ELR (cell line): ENCODE results near the gene FA2H.
A peak's percentile ranks its signal among the peaks of the same experiment; 100 is the strongest.

ENCODE experiments used
- DNase-seq: peaks from one replicate; pipeline ENCODE4 v3.0.0-alpha.2; 2015; ENCODE audit warnings: low read depth

Gene FA2H

GRCh38 chr16:74744566-74744965 lies 30.1 kb downstream of the FA2H start:
- no peak for DNase-seq

GRCh38 chr16:74743668-74744299 lies 30.8 kb downstream of the FA2H start:
- peak; percentile 90 for DNase-seq

GRCh38 chr16:74743045-74743667 lies 31.5 kb downstream of the FA2H start:
- no peak for DNase-seq

- no peak for DNase-seq
Observed at GRCh38 chr16:74742051-74742481, 32.6 kb downstream of the FA2H start.

GRCh38 chr16:74740795-74741304 lies 33.8 kb downstream of the FA2H start:
- no peak for DNase-seq

DNA sequence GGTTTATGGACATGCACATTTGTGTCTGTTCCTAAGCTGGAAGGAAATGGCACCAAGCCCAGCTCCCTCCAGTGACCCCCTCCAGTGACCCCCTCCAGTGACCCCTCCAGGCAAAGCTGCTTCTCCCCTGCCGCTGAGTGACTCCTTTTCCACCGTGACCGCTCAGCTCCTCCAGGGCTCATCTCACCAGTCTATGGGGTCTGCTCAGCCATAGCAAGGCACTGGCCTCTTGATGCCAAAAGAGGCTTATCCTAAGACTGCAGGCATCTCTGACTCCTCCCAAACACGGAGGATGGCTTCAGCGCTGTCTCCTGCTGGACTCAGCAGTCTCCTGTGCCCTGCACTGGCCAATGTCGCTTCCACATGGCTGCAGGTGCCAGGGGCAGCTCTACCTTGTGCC lies 35.3 kb downstream of the FA2H start:
- DNase-seq, result no peak

DNA sequence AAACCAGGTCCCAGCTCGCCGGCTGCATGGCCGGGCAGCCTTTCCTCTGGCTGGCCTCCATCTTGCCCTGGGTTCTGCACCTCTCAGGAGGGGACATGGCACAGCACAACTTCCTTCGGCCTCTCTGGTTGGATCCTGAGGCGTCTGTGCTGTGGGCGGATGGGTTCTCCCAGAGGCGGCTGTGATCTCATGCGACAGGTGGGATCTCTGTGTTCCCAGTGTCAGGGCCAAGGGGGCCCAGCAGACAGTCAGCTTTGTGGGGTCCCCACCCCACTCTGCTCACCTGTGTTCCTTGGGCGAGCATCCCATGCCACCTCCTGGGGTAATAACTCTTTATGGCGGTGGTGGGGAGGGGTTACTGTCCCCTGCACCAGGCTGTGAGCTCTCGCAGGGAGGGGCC lies 35.8 kb downstream of the FA2H start:
- DNase-seq, result no peak

DNA sequence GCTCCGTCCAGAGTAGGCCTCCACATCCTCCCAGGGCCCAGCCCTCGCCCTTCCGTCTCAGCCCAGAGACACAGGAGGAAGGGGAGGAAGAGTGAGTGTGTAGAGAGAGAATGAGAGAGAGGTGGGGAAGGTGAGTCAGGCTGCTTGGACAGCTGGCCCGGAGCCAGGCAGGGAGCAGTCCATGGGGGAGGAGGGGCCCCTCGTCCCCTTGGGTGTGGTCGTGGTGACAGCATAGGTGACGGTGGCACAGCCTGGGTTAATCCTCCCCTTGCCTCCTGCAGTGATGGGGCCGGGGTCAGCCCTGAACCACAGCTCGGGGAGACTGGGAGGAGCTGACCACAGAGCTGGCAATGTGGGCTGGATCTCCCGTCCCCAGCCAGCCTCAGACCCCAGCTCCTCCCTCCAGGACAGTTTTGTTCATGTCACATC lies 36.5 kb downstream of the FA2H start:
- DNase-seq, result peak; percentile 76

- DNase-seq, result no peak
Observed at GRCh38 chr16:74737521-74737920, 37.1 kb downstream of the FA2H start.

DNA sequence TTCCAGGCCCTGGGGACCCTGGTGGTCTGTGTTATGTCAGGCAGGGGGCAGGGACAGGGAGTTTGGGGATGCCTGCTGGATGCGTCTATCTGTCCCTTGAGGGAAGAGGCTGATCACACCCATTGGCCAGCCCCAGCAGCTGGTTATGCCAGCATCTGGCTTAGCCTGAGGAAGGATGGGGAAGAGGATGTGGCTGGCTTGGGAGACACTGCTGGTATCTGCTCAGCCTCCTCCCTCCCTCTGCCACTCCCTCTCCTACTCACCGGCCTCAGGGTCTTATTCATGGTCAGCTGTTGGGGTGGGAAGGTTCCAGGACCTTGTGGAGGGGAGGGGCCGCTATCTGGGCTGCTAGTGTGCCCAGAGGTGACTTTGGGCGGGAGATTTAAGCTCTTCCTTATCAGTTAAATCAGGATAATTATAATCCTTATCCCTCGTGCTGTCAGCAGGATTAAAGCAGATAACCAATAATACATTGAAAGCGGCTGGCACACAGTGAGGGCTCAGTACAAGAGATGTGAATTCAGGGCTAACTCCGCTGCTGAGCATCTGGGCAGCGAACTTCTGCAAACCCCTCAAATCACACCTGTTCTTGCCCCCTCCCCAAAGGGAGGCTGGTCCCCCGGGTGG lies 38.0 kb downstream of the FA2H start:
- peak; percentile 43 for DNase-seq

DNA sequence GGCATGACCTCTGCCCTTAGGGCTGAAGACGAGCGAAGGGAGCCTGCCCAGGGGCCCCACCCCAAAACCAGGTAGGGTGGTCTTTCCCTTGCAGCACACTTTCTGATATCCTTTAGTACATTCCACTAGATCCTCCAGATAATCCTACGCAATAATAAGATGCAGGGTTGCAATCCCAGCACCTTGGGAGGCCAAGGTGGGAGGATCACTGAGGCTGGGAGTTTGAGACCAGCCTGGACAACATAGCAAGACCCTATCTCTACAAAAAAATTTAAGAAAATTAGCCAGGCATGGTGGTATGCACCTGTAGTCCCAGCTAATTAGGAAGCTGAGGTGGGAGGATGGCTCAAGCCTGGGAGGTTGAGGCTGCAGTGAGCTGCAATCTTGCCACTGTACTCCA lies 39.1 kb downstream of the FA2H start:
- no peak for DNase-seq

GRCh38 chr16:74735162-74735452 lies 39.5 kb downstream of the FA2H start:
- no peak for DNase-seq

- DNase-seq, result peak; percentile 42
Observed at GRCh38 chr16:74734361-74735161, 40.1 kb downstream of the FA2H start.

DNA sequence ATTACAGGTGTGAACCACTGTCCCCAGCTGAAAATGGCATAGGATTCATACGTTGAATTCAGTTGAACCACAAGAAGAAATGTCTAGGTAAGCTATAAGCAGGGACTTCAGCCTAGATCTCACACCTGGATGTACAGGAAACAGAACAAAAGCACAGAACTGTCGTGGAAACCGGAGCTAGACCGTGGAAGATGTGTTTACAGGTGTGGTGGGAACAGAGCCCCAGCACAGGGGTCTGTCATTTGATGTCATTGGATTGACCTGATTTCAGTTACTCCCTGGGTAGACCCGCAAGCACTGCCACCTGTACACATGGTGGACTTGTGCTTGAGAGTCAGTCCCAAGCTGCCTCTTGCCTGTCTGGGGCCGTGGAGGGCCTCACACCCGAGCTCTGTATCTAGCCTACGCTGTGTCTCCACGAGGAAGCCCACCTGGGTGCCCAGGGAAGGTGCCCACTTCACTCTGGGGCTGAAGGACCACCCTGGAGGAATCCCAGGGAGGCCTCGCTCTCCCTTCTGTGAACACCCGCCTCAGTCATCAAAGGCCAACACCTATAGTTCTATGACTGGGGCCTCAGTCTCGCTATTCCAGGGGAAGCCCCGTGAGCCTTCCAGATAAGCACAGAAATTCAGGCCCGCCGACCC lies 41.8 kb downstream of the FA2H start:
- no peak for DNase-seq

DNA sequence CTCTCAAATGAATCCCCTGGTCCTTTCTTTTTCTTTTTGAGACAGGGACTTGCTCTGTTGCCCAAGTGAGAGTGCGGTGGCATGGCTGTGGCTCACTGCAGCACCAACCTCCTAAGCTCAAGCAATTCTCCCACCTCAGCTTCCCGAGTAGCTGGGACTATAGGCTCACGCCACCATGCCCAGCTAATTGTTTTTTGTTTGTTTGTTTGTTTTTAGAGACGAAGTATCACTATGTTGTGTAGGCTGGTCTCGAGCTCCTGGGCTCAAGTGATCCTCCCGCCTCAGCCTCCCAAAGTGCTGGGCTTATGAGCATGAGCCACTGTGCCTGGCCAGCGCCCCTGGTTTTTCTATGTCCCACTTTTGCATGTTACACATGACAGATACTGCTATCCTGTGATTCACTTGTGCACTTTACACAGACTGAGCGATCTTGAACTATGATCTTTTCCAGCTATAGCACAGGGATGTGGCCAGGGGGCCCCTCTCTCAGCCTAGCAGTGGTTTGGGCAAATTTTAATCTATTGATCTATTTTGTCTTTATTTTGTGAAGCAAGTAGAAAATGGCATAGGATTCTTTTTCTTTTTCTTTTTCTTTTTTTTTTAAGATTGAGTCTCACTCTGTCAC lies 42.7 kb downstream of the FA2H start:
- DNase-seq, result no peak

DNA sequence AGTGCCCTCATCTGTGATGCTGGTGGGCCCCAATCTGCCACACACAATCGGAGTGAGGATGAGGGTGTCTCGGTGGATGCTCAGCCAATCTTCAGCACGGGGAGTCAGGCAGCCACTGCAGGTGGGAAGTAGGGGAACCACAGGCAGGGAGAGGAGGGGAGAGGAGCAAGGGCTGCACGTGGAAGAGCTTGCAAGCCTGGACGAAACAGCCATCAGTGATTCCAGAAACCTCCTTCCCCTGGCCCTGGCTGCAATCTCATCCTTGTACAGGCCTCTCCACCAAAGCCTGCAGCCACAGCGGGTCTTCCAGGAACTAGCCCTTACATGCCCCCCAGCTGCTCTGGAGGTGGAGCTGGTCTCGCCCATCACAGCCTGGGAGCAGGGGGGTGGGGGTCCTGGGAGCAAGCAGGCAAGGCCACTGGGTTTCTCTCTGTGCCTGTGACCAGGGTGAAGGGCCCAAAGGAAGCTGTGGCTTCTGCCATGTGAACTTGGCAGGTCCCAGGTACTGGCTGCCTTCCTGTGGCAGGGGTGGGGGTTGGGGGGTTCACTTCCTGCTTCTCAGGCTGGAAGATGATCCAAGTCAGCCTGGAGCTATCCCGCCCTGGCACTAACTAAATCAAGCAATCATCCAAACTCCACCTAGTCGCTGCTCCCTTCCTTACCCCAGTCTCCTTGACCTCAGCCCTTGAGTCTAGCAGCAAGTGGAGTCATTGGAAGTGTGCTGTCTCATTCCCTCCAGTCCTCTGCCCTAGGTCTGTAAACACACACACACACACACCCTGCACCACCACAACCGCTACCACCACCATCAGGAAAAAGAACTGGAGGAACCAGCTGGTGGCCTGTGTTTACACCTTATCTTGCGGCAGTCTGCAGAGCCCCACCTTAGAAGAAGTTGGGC lies 44.6 kb downstream of the FA2H start:
- no peak for DNase-seq

GRCh38 chr16:74727903-74728302 lies 46.7 kb downstream of the FA2H start:
- DNase-seq, result no peak

DNA sequence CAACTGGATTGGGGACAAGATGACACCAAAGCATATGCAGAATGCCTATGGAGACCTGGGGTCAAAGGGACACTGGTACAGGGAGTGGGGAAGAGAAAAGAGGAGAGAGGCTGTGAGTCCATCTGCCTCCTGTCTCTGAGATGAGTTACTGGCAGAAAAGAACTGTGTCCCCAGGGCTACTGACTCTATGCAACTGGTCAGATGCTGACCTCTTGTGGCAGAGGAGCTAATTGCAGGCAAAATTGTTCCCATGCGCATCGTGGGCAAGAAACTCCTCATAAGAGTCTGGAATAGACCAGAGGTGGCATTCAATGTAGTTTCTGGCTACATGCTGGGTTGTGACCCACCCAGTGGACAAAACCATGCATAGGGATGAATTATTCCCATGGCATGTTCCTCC lies 47.9 kb downstream of the FA2H start:
- peak; percentile 34 for DNase-seq

DNA sequence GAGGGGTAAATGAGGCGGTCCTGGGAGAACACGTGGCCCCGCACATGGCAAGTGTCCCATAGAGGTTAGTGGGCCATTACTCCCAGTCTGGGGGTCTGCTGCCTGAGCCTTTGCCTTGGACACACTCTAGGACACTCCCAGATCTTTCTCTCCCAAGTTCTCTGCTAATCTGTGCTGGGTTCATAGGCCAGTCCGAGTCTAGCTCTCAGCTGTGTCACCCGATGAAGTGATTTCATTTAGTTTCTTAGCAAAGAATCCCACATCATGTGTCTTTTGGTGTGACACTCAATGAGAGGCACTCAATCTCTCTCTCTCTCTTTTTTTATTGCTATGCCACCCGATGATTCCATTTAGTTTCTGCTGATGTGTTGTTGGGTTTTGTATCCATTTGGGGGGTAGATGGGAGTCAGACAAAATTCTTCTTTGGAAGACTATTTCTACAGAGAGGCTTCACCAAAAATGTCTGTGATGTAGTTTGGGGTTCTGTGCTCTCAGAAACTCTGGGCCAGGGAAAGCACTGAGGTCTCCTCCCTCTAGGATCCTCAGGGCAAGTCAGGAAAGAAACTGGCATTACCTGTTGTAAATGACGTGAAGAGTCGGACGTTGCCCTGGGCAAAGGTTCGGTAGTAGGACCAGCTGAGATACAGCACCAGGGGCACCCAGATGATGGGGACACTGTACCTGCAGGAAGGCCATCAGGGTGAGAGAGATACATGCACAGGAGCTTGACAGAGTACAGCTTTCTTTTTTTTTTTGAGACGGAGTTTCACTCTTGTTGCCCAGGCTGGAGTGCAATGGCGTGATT lies 48.8 kb downstream of the FA2H start:
- no peak for DNase-seq
